GM12891 (cell line): ENCODE measurements around the gene PDCD1LG2.

Source experiments
- PAX5 ChIP-seq: IDR thresholded peaks from 2 replicates; pipeline ENCODE4 v1.6.1; 2011; ENCODE audit warnings: low read length, moderate library complexity, mild to moderate bottlenecking; ENCODE audit not compliant: insufficient read depth, severe bottlenecking
- POLR2A ChIP-seq: IDR thresholded peaks from 2 replicates; pipeline ENCODE4 v1.6.1; 2011; ENCODE audit warnings: low read depth, low read length, control low read depth
- POLR2AphosphoS5 ChIP-seq: IDR thresholded peaks from 2 replicates; pipeline ENCODE4 v1.6.1; 2011; ENCODE audit warnings: low read depth, low read length, control low read depth
- POU2F2 ChIP-seq: IDR thresholded peaks from 2 replicates; pipeline ENCODE4 v1.6.1; 2011; ENCODE audit warnings: low read depth, mild to moderate bottlenecking, control low read depth, low read length, moderate library complexity
- SPI1 ChIP-seq: IDR thresholded peaks from 2 replicates; pipeline ENCODE4 v1.6.1; 2011; ENCODE audit warnings: low read depth, low read length, control low read depth
- TAF1 ChIP-seq: IDR thresholded peaks from 2 replicates; pipeline ENCODE4 v1.6.1; 2011; ENCODE audit warnings: low read depth, low read length, control low read depth

GRCh38 chr9:5574097-5574496 lies 63.8 kb downstream of the PDCD1LG2 start:
- TF ChIP-seq TAF1 = no peak
- no peak for TF ChIP-seq POLR2A
- no peak for TF ChIP-seq PAX5
- TF ChIP-seq POLR2AphosphoS5 = no peak
- TF ChIP-seq SPI1 = peak; percentile 81
- no peak for TF ChIP-seq POU2F2
